HCT116 (cell line): ENCODE results near the gene NIM1K.

Experiments
- CBX3 ChIP-seq: IDR thresholded peaks from 2 replicates; pipeline ENCODE4 v1.6.1; 2012; ENCODE audit warnings: low read depth
- CTCF ChIP-seq, 3 experiments: fragments of 200-600 bp in 1 of 3; sonication (generic) in 1 of 3; IDR thresholded peaks in 2 of 3; conservative IDR thresholded peaks in 1 of 3; 2 replicates each; pipeline ENCODE4 v1.5.1; 2012 to 2017; ENCODE audit warnings: low read depth in 2 of 3, low read length in 2 of 3, antibody characterized with exemption in 1 of 3, borderline replicate concordance in 1 of 3, control low read depth in 1 of 3, mild to moderate bottlenecking in 1 of 3, mixed read lengths in 1 of 3, mixed run types in 1 of 3, moderate library complexity in 1 of 3; ENCODE audit not compliant: insufficient read depth in 1 of 3
- EZH2 ChIP-seq: fragments of 200-600 bp; sonication (generic); IDR thresholded peaks from 2 replicates; pipeline ENCODE4 v1.6.1; 2017; ENCODE audit warnings: antibody characterized with exemption, mixed run types
- JUND ChIP-seq: IDR thresholded peaks from 2 replicates; pipeline ENCODE4 v1.6.1; 2012
- POLR2A ChIP-seq: IDR thresholded peaks from 2 replicates; pipeline ENCODE4 v1.7.0; 2011; ENCODE audit warnings: borderline replicate concordance; ENCODE audit not compliant: insufficient read depth, insufficient read length; ENCODE audit errors: extremely low read depth
- SP1 ChIP-seq: IDR thresholded peaks from 2 replicates; pipeline ENCODE4 v1.6.1; 2012; ENCODE audit warnings: low read depth
- YY1 ChIP-seq: IDR thresholded peaks from 2 replicates; pipeline ENCODE4 v1.6.1; 2011; ENCODE audit warnings: low read length, low read depth, moderate library complexity, mild to moderate bottlenecking; ENCODE audit not compliant: insufficient replicate concordance; ENCODE audit errors: extremely low read depth
- ZFX ChIP-seq: fragments of 450-650 bp; IDR thresholded peaks from 2 replicates; pipeline ENCODE4 v1.6.1; 2017

- TF ChIP-seq CTCF (IDR thresholded peaks at IDR 0.05 in 2 of 3, conservative IDR thresholded peaks at IDR 0.05 in 1 of 3; ENCODE audit: borderline replicate concordance in 1 of 3, insufficient read depth in 1 of 3, low read depth in 2 of 3, low read length in 2 of 3): no peak
- TF ChIP-seq EZH2: no peak
- no peak for TF ChIP-seq YY1
- no peak for TF ChIP-seq POLR2A
- no peak for TF ChIP-seq SP1
- TF ChIP-seq ZFX: no peak
- no peak for TF ChIP-seq CBX3
- TF ChIP-seq JUND: no peak
Observed at GRCh38 chr5:43230707-43231106, 38.7 kb downstream of the NIM1K start.
